ENCODE data around the gene ST6GAL1.
"Not testable (repeated sequence)": the region's sequence is repeated elsewhere in the genome, so short reads cannot be mapped to it uniquely, and the experiment has no call there.

ST6GAL1 gene

GRCh38 chr3:186896006-186896405 is 34.3 kb upstream of the ST6GAL1 start:
- Histone ChIP-seq H3K27me3 (ENCODE audit: control insufficient read depth, insufficient read depth, low read length) (no peaks in the 10 kb centered on the region), H3K4me3 (ENCODE audit: low read length) (no peak overlapping the region), H3K4me1 (ENCODE audit: control insufficient read depth, insufficient read depth, low read length) (no peaks in the 10 kb centered on the region), H3K9ac (ENCODE audit: low read length) (no peak overlapping the region), H3K27ac (ENCODE audit: low read depth, low read length) (no peak overlapping the region), H3K36me3 (ENCODE audit: control insufficient read depth, insufficient read depth, low read length) (no peaks in the 10 kb centered on the region)

DNA sequence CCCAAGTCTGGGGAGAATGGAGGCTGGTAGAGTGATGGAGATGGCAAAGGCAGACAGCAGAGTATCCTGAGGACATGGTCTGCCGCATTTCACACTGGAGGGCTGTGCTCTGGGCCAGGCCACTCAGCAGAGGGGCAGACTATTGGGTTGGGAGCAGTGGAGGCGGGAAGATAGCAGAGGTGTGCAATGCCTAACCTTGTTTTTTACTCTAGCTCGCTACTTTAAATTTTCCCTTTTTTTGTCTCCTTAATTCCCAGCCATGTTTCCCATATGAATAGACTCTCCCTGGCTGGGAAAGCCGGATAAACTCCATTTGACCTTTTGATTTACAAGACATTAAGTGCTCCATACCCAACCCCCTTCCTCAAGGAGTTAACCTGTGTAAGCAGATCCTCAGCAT is 33.5 kb upstream of the ST6GAL1 start:
- no peaks in the 10 kb centered on the region for H3K27me3 ChIP-seq (ENCODE audit: control insufficient read depth, insufficient read depth, low read length)
- H3K4me3 ChIP-seq (ENCODE audit: low read length), result no peak overlapping the region
- no peaks in the 10 kb centered on the region for H3K4me1 ChIP-seq (ENCODE audit: control insufficient read depth, insufficient read depth, low read length)
- H3K36me3 ChIP-seq (ENCODE audit: control insufficient read depth, insufficient read depth, low read length), result no peaks in the 10 kb centered on the region
- H3K9ac ChIP-seq (ENCODE audit: low read length), result no peak overlapping the region
- H3K27ac ChIP-seq (ENCODE audit: low read depth, low read length), result no peak overlapping the region

GRCh38 chr3:186901135-186901734 is 29.1 kb upstream of the ST6GAL1 start:
- H3K36me3 ChIP-seq (ENCODE audit: control insufficient read depth, insufficient read depth, low read length), result no peaks in the 10 kb centered on the region

GRCh38 chr3:186902154-186902553 is 28.2 kb upstream of the ST6GAL1 start:
- Histone ChIP-seq H3K9ac (ENCODE audit: low read length) (no peak overlapping the region), H3K27me3 (ENCODE audit: control insufficient read depth, insufficient read depth, low read length) (no peaks in the 10 kb centered on the region), H3K4me3 (ENCODE audit: low read length) (no peak overlapping the region), H3K36me3 (ENCODE audit: control insufficient read depth, insufficient read depth, low read length) (no peaks in the 10 kb centered on the region), H3K4me1 (ENCODE audit: control insufficient read depth, insufficient read depth, low read length) (no peaks in the 10 kb centered on the region), H3K27ac (ENCODE audit: low read depth, low read length) (no peak overlapping the region)

More at GRCh38 chr3:186901135-186901734, 29.1 kb upstream of the ST6GAL1 start:
- Histone ChIP-seq H3K27ac (ENCODE audit: low read depth, low read length) (no peak overlapping the region), H3K4me3 (ENCODE audit: low read length) (no peak overlapping the region), H3K4me1 (ENCODE audit: control insufficient read depth, insufficient read depth, low read length) (no peaks in the 10 kb centered on the region), H3K27me3 (ENCODE audit: control insufficient read depth, insufficient read depth, low read length) (no peaks in the 10 kb centered on the region), H3K9ac (ENCODE audit: low read length) (no peak overlapping the region)

DNA sequence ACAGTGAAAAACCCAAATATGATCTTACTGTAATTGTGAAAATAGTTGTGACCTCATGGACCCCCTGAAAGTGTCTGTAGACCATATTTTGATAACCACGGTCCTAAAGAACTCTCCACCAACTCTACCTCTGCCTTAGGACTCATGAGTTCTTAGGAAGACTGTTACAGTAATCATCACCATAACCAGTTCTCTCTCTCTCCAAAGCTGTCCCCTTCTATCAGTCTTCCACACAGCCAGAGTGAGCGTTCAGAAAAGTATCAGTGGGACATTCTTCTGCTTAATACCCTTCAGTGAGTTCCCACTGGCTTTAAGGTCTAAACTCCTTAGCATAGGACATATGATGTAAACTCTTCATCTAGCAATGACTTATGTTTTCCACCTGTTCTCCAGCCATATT is 27.6 kb upstream of the ST6GAL1 start:
- Histone ChIP-seq H3K27ac (ENCODE audit: low read depth, low read length) (no peak overlapping the region), H3K36me3 (ENCODE audit: control insufficient read depth, insufficient read depth, low read length) (no peaks in the 10 kb centered on the region), H3K27me3 (ENCODE audit: control insufficient read depth, insufficient read depth, low read length) (no peaks in the 10 kb centered on the region), H3K4me1 (ENCODE audit: control insufficient read depth, insufficient read depth, low read length) (no peaks in the 10 kb centered on the region), H3K4me3 (ENCODE audit: low read length) (no peak overlapping the region), H3K9ac (ENCODE audit: low read length) (no peak overlapping the region)

DNA sequence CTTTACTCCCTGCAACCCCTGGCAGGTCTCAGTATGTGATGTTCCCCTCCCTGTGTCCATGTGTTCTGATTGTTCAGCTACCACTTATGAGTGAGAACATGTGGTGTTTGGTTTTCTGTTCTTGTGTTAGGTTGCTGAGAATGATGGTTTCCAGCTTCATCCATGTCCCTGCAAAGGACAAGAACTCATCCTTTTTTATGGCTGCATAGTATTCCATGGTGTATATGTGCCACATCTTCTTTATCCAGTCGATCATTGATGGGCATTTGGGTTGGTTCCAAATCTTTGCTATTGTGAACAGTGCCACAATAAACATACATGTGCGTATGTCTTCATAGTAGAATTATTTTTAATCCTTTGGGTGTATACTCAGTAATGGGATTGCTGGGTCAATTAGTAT is 26.6 kb upstream of the ST6GAL1 start:
- H3K27ac ChIP-seq (ENCODE audit: low read depth, low read length); H3K4me1 ChIP-seq (ENCODE audit: control insufficient read depth, insufficient read depth, low read length); H3K4me3 ChIP-seq (ENCODE audit: low read length); H3K27me3 ChIP-seq (ENCODE audit: control insufficient read depth, insufficient read depth, low read length); H3K9ac ChIP-seq (ENCODE audit: low read length); H3K36me3 ChIP-seq (ENCODE audit: control insufficient read depth, insufficient read depth, low read length): not testable (repeated sequence)

- H3K36me3 ChIP-seq (ENCODE audit: control insufficient read depth, insufficient read depth, low read length); H3K27me3 ChIP-seq (ENCODE audit: control insufficient read depth, insufficient read depth, low read length); H3K4me3 ChIP-seq (ENCODE audit: low read length); H3K27ac ChIP-seq (ENCODE audit: low read depth, low read length); H3K4me1 ChIP-seq (ENCODE audit: control insufficient read depth, insufficient read depth, low read length); H3K9ac ChIP-seq (ENCODE audit: low read length): not testable (repeated sequence)
Measured at GRCh38 chr3:186907075-186907474, 23.3 kb upstream of the ST6GAL1 start.

DNA sequence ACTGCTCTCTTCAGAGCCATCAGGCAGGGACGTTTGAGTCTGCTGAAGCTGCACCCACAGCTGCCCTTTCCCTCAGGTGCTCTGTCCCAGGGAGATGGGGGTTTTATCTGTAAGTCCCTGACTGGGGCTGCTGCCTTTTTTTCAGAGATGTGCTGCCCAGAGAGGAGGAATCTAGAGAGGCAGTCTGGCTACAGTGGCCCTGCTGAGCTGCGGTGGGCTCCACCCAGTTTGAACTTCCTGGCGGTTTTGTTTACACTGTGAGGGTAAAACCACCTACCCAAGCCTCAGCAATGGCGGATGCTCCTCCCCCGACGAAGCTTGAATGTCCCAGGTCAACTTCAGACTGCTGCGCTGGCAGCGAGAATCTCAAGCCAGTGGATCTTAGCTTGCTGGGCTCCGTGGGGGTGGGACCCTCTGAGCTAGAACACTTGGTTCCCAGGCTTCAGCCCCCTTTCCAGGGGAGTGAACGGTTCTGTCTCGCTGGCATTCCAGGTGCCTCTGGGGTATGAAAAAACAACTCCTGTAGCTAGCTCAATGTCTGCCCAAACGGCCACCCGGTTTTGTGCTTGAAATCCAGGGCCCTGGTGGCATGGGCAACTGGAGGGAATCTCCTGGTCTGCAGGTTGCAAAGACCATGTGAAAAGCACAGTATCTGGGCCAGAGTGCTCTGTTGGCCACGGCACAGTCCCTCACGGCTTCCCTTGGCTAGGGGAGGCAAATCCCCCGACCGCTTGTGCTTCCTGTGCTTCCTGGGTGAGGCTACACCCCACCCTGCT is 21.1 kb upstream of the ST6GAL1 start:
- H3K27me3 ChIP-seq (ENCODE audit: control insufficient read depth, insufficient read depth, low read length), result no peaks in the 10 kb centered on the region
- H3K4me1 ChIP-seq (ENCODE audit: control insufficient read depth, insufficient read depth, low read length), result no peaks in the 10 kb centered on the region
- no peak overlapping the region for H3K9ac ChIP-seq (ENCODE audit: low read length)
- no peak overlapping the region for H3K4me3 ChIP-seq (ENCODE audit: low read length)
- no peaks in the 10 kb centered on the region for H3K36me3 ChIP-seq (ENCODE audit: control insufficient read depth, insufficient read depth, low read length)
- no peak overlapping the region for H3K27ac ChIP-seq (ENCODE audit: low read depth, low read length)

GRCh38 chr3:186915806-186916796 is 14.2 kb upstream of the ST6GAL1 start:
- no peaks in the 10 kb centered on the region for H3K36me3 ChIP-seq (ENCODE audit: control insufficient read depth, insufficient read depth, low read length)
- H3K27me3 ChIP-seq (ENCODE audit: control insufficient read depth, insufficient read depth, low read length), result no peaks in the 10 kb centered on the region
- H3K27ac ChIP-seq (ENCODE audit: low read depth, low read length), result no peak overlapping the region
- H3K9ac ChIP-seq (ENCODE audit: low read length), result no peak overlapping the region
- no peaks in the 10 kb centered on the region for H3K4me1 ChIP-seq (ENCODE audit: control insufficient read depth, insufficient read depth, low read length)
- no peak overlapping the region for H3K4me3 ChIP-seq (ENCODE audit: low read length)

GRCh38 chr3:186917512-186918312 is 12.6 kb upstream of the ST6GAL1 start:
- H3K36me3 ChIP-seq (ENCODE audit: control insufficient read depth, insufficient read depth, low read length), result no peaks in the 10 kb centered on the region
- no peak overlapping the region for H3K9ac ChIP-seq (ENCODE audit: low read length)
- H3K27ac ChIP-seq (ENCODE audit: low read depth, low read length), result no peak overlapping the region
- H3K4me3 ChIP-seq (ENCODE audit: low read length), result no peak overlapping the region
- no peaks in the 10 kb centered on the region for H3K27me3 ChIP-seq (ENCODE audit: control insufficient read depth, insufficient read depth, low read length)
- no peaks in the 10 kb centered on the region for H3K4me1 ChIP-seq (ENCODE audit: control insufficient read depth, insufficient read depth, low read length)

DNA sequence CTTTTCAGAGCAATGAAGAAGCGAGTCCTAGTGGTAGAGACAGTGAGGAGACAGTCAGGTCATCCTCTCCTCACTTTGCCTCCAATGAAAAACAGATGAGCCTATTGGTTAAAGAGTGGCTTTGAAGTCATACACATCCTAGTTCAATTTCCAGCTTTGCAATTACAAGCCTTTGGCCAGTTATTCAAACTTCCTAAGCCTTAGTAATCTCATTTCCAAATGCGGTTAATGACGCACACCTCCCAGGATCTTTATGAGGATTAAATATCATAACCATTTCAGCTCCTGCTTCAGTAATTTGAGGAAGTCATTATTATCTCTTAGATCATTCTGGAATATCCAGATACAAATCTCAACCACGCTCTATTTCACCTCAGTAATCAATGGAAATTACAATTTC is 10.0 kb upstream of the ST6GAL1 start:
- Histone ChIP-seq H3K36me3 (ENCODE audit: control insufficient read depth, insufficient read depth, low read length) (no peaks in the 10 kb centered on the region), H3K27me3 (ENCODE audit: control insufficient read depth, insufficient read depth, low read length) (no peaks in the 10 kb centered on the region), H3K4me1 (ENCODE audit: control insufficient read depth, insufficient read depth, low read length) (no peaks in the 10 kb centered on the region), H3K9ac (ENCODE audit: low read length) (no peak overlapping the region), H3K27ac (ENCODE audit: low read depth, low read length) (no peak overlapping the region), H3K4me3 (ENCODE audit: low read length) (no peak overlapping the region)

- no peak overlapping the region for H3K9ac ChIP-seq (ENCODE audit: low read length)
- H3K27me3 ChIP-seq (ENCODE audit: control insufficient read depth, insufficient read depth, low read length), result no peaks in the 10 kb centered on the region
Measured at GRCh38 chr3:186920796-186921195, 9.5 kb upstream of the ST6GAL1 start.

More at GRCh38 chr3:186920796-186921195, 9.5 kb upstream of the ST6GAL1 start:
- Histone ChIP-seq H3K4me3 (ENCODE audit: low read length) (no peak overlapping the region), H3K4me1 (ENCODE audit: control insufficient read depth, insufficient read depth, low read length) (no peaks in the 10 kb centered on the region), H3K27ac (ENCODE audit: low read depth, low read length) (no peak overlapping the region), H3K36me3 (ENCODE audit: control insufficient read depth, insufficient read depth, low read length) (no peaks in the 10 kb centered on the region)
